Right cardiac atrium (tissue), 5 donors: Measurements from ENCODE around the gene TMPRSS3. TPM values are rescaled to one million over a fixed set of nuclear protein-coding genes. Genes with fewer than 3 reads are reported as not detected.

ENCODE experiments used
- ATAC-seq, 2 donors: fragments of 200-7000 bp; cut with Tn5 transposase; one replicate each; pipeline versions ENCODE4 v1.8.0 to v1.9.1; 2020; ENCODE audit warnings: moderate library complexity in 2 of 2, mild to moderate bottlenecking in 1 of 2
- DNase-seq, 3 donors: peaks; one replicate each; pipeline ENCODE4 v3.0.0-alpha.2; 2020
- H3K27ac ChIP-seq: one replicate; pipeline ENCODE4 v1.5.1; 2013; ENCODE audit warnings: mild to moderate bottlenecking, low read length, control low read depth, moderate library complexity
- H3K27me3 ChIP-seq: one replicate; pipeline ENCODE4 v1.6.1; 2013; ENCODE audit not compliant: control insufficient read depth, insufficient read depth
- H3K4me1 ChIP-seq: one replicate; pipeline ENCODE4 v1.6.1; 2013; ENCODE audit warnings: low read length; ENCODE audit not compliant: control insufficient read depth, insufficient read depth
- H3K4me3 ChIP-seq: one replicate; pipeline ENCODE4 v1.5.1; 2013; ENCODE audit warnings: low read length, control low read depth
- H3K9me3 ChIP-seq: one replicate; pipeline ENCODE4 v1.6.1; 2013; ENCODE audit warnings: low read length; ENCODE audit not compliant: control insufficient read depth
- WGBS: extraction: QIAGEN DNeasy Blood & Tissue Kit; methylation state at CpG from one replicate; pipeline ENCODE4 v1.1.7; 2013; 5-methylcytosine and 5-hydroxymethylcytosine counted together
- intact Hi-C, 4 donors: fragments of 100-400 bp; cut with DNase I; formaldehyde crosslinking; loops; one replicate each; pipeline versions ENCODE4 v1.11.0 to v1.14.0; 2022 to 2023
- polyA plus RNA-seq: library from polyadenylated mRNA; stranded (reverse); fragments of 200-250 nt; gene quantifications from one replicate; pipeline ENCODE4 v1.2.3, GENCODE V29; 2013
- total RNA-seq, 4 donors: library from RNA; stranded (reverse); fragmentation: NEBNext Ultra II Directional; extraction: Animal tissue kit (Norgen Biotek cat#: 25700); gene quantifications; one replicate each; pipeline ENCODE4 v1.2.1, GENCODE V29; 2021
- donor health status: healthy with polysubstance abuse.
- donor health status: DM: no; HTN: yes; CAD: no.
- donor health status: DM: no; HTN: no; CAD: no.
- donor health status: DM: no; HTN: yes; CAD: no; lungs with severe emphysema.
- donor health status: DM: yes; HTN: yes; CAD: no.

Gene TMPRSS3
- total and polyA plus RNA-seq, 5 donors: not detected

DNA sequence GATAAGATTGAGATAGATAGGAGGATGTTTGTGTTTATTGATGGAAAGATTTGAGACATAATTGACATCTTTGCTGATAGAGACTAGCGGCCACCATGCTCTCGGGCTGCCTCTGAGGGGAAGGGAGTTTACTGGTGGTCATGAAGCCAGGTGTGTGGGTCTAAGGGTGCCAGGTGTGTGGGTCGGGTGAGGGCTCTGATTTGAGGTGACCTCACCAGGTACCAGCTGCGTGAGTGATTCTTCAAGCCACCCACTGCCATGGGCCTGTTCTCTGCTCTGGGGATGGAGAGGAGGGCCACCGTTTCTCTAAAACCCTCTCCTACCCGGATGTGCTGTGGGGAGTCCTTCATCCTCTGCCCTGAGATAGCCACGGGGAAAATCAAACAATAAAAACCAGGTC is 11.0 kb upstream of the TMPRSS3 start:
- H3K27ac ChIP-seq: no peak overlapping the region
- DNase-seq: no peak
- intact Hi-C loops: no loop called here

DNA sequence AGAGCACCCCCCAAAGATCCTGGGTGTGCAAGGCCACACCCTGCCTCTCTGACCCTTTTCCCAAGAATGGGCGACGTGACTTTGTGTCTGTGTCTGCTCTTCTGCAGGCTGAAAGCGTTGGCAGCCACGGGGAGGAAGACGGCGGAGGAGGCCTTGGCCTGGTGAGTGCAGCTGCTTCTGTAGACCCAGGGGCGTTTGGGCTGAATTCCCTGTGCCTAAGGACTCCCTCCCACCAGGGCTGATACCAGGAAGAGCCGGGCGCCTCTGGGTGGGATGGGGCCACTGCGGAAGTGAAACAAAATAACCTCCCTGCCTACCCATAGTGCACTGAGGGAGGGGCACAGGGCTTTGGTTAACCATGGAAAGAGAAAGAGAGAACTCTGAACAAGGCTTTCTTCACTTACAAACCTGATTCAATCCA is 10.4 kb upstream of the TMPRSS3 start:
- no peak overlapping the region for H3K27ac ChIP-seq
- no peak for ATAC-seq
- no peak for DNase-seq
- H3K9me3 ChIP-seq: no peaks in the 10 kb centered on the region
- no peaks in the 10 kb centered on the region for H3K27me3 ChIP-seq
- no peaks in the 10 kb centered on the region for H3K4me1 ChIP-seq
- WGBS: 69% methylated on average over 10 of the region's 10 CpGs
- intact Hi-C loops: no loop called here
- H3K4me3 ChIP-seq: no peak overlapping the region

More for the DNA sequence above, 11.0 kb upstream of the TMPRSS3 start:
- WGBS: 84% methylated on average over 7 of the region's 7 CpGs
- Histone ChIP-seq H3K9me3 (no peaks in the 10 kb centered on the region), H3K4me1 (no peaks in the 10 kb centered on the region), H3K4me3 (no peak overlapping the region), H3K27me3 (no peaks in the 10 kb centered on the region)
- no peak for ATAC-seq

DNA sequence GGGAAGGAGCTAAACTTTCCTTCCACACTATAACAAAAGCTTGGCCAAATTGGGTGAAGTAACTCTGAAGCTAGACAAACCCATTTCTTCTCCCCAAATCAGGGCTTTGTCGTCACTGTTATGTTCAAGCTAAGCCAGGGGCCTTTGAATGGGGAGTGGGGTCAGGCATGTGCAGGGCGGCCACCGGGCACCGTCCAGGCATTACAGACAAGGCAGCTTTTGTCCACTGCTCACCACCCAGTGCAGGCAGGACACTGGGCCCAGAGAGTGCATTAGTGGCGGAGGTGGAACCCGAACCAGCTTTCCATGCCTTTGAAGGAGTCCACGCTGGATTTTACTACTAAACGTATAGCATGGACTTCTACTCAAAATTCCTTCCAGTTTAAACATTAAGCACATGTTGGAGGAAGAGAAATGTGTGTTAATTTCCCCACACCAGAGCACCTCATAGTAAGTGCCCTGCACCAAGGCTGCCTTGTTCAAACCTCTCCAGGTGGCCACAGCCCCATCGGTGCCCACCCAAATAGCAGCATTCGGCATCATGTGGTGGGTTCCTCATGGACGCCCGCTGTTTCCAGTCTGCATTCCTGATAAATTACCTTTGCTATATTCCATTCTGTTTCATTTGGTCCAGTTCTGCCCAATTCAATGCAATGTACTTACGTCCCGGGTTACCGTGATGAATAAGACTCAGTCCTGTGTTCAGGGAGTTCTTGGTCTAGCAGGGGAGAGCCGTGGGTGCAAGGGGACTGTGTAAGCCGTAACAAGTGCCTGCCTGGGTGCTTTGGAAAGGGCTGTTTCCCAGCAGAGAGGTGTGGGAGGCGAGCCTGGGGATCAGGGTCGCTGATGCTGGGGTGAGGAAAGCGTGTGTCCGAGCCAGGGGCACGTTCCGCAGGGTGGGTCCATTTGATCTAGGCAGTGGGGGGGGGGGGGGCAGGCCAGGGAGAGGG is 9.5 kb upstream of the TMPRSS3 start:
- H3K27me3 ChIP-seq: no peaks in the 10 kb centered on the region
- H3K9me3 ChIP-seq: no peaks in the 10 kb centered on the region
- ATAC-seq (no peak), DNase-seq (no peak)
- H3K4me1 ChIP-seq: no peaks in the 10 kb centered on the region
- intact Hi-C loops: no loop called here
- WGBS: 87% methylated on average over 23 of the region's 23 CpGs
- H3K4me3 ChIP-seq: no peak overlapping the region
- H3K27ac ChIP-seq: no peak overlapping the region

DNA sequence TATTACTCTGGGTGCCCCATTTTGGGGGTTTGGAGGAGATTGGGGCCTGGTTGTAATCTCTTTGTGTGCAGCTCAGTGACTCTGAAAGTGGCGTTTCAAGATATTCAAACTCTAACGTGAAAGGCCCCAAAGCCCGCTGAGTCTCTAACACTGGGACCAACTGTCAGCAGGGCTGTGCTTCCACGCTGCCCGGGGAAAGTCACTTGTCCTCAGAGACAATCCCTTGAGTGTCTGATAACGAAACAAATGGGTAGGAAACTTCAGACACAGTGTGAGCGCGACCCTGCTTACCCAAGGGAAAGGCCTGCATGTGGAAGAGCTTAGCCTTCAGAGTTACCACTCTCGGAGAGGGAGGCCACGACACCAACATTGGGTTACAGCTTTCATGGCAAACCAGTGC is 8.7 kb upstream of the TMPRSS3 start:
- WGBS: 75% methylated on average over 10 of the region's 10 CpGs
- H3K9me3 ChIP-seq: no peaks in the 10 kb centered on the region
- ATAC-seq: no peak
- no peak overlapping the region for H3K27ac ChIP-seq
- no peak overlapping the region for H3K4me3 ChIP-seq
- no peak for DNase-seq
- intact Hi-C loops: no loop called here
- H3K27me3 ChIP-seq: no peaks in the 10 kb centered on the region
- H3K4me1 ChIP-seq: no peaks in the 10 kb centered on the region

DNA sequence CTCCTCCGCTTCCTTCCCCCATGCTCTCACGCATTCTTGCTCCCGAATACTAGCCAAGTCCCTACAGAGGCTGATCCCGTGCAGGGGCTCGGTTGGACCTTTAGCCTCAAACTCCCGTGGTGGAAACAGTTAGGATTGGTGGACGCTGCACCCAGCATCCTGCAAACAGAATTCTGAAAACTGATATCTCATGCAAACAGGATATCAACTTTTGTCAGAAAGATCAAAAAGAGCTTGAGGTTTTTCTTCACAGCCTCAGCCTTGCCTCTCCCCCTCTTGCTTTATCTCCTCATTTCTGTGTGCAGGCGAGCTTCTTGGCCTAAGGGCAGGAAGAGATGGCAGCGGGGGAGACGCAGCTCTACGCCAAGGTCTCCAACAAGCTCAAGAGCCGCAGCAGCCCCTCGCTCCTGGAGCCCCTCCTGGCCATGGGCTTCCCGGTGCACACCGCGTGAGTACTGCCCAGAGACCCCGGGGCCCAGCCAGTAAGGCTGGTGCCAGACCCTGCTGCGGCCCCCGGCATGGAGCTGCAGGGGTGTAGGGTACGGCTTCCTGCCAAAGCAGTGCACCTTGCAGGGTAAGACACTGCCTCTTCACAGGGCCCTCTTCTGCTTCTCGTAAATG is 7.9 kb upstream of the TMPRSS3 start, which contains the start of gene UBASH3A:
Gene UBASH3A (plus strand): TSS at position 292 of the 621 bp plus-strand sequence. CDS start 44 bp downstream, at position 336.
- Histone ChIP-seq H3K4me1 (no peaks in the 10 kb centered on the region), H3K9me3 (no peaks in the 10 kb centered on the region), H3K4me3 (no peak within 1 kb of the TSS), H3K27me3 (no peaks in the 10 kb centered on the region), H3K27ac (no peak within 1 kb of the TSS)
- intact Hi-C loops: no loop called here
- 61% methylated on average over 21 of the region's 21 CpGs for WGBS
- DNase-seq: no peak
- no peak for ATAC-seq

DNA sequence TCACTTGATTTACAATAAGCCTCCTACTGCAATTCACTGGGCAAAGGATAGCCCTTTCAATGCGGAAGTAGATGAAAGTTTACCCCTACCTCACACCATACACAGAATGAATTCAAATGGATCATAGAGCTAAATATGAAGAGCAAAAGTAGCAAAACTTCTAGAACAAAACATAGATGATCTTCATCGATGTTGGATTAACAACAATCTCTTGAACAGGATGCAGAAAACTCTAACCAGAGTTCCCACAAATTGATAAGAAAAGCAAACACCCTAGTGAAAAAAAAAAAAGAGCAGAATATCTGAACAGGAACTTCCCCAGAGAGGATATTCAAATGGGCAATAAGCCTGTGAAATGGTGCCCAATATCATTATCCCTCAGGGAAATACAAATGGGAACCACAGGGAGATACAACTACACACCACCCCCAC is 6.0 kb upstream of the TMPRSS3 start:
- no peaks in the 10 kb centered on the region for H3K27me3 ChIP-seq
- 81% methylated on average over 2 of the region's 2 CpGs for WGBS
- DNase-seq: no peak
- intact Hi-C loops: no loop called here
- no peak overlapping the region for H3K4me3 ChIP-seq
- no peak overlapping the region for H3K27ac ChIP-seq
- no peaks in the 10 kb centered on the region for H3K4me1 ChIP-seq
- no peaks in the 10 kb centered on the region for H3K9me3 ChIP-seq
- ATAC-seq: no peak

DNA sequence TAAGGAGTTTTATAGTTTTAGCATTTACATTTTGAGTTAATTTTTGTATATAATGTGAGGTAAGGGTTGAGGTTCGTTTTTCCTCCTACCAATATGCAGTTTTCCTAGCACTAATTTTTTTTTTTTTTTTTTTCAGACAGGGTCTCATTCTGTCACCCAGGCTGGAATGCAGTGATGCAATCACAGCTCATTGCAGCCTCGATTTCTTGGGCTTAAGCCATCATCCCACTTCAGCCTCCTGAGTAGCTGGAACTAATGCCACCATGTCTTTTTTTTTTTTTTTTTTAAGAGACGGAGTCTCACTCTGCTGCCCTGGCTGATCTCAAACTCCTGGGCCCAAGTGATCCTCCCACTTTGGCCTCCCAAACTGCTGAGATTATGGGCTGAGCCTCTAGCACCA is 5.3 kb upstream of the TMPRSS3 start:
- WGBS: 48% methylated on average over 3 of the region's 3 CpGs
- ATAC-seq: no peak

DNA sequence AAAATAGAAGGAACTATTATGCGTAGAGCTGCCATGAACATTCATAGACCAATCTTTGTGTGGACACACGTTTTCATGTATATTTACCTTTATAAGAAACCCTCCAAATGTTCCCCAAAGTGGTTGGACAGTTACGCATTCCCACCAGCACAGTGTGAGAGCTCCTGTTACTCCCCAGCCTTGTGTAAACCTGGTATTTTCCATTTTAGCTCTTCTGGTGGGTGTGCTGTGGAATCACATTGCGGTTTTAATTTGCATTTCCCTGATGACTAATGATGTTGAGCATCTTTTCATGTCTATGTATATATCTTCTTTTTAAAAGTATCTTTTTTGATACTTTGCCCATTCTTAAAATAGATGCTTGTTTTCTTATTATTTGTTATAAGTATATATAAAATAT is 4.7 kb upstream of the TMPRSS3 start:
- ATAC-seq (no peak), DNase-seq (no peak)
- intact Hi-C loops: no loop called here
- H3K27me3 ChIP-seq: no peaks in the 10 kb centered on the region
- no peaks in the 10 kb centered on the region for H3K4me1 ChIP-seq
- H3K27ac ChIP-seq: no peak overlapping the region
- no peaks in the 10 kb centered on the region for H3K9me3 ChIP-seq
- no peak overlapping the region for H3K4me3 ChIP-seq
- 77% methylated on average over 4 of the region's 4 CpGs for WGBS

More for the DNA sequence above, 5.3 kb upstream of the TMPRSS3 start:
- Histone ChIP-seq H3K27ac (no peak overlapping the region), H3K4me3 (no peak overlapping the region), H3K9me3 (no peaks in the 10 kb centered on the region), H3K27me3 (no peaks in the 10 kb centered on the region), H3K4me1 (no peaks in the 10 kb centered on the region)
- no peak for DNase-seq
- intact Hi-C loops: no loop called here

DNA sequence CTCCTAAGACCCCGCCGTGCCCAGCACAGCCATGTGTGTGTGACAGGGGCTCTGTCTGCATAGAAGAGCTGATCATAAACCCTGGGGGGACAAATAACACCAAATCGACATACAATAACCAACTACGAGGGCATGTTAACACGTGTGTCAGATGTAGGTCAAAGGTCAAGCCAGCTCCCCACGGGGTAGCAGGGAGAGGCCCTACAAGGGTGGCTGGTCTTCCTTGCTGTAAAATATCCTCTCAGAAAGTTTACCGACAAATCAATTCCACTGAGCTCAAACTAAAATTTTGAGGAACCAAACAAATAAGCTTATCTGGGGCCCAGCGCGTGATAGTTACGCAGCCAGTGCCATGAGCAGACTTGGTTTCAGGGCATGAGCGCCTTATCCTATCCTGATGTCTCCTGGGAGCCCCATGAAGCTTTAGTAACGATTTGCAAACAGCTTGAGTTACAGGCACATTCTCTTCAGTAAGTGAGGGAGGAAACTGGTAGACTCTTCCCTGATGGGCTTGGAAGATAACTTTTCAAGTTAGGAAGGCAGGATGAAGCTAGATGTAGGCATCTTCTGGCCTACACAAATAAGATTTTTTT is 2.7 kb upstream of the TMPRSS3 start:
- no peak for DNase-seq
- no peak overlapping the region for H3K27ac ChIP-seq
- ATAC-seq: no peak
- no peaks in the 10 kb centered on the region for H3K9me3 ChIP-seq
- intact Hi-C loops: no loop called here
- no peaks in the 10 kb centered on the region for H3K27me3 ChIP-seq
- WGBS: 72% methylated on average over 12 of the region's 12 CpGs
- H3K4me3 ChIP-seq: no peak overlapping the region
- H3K4me1 ChIP-seq: no peaks in the 10 kb centered on the region

DNA sequence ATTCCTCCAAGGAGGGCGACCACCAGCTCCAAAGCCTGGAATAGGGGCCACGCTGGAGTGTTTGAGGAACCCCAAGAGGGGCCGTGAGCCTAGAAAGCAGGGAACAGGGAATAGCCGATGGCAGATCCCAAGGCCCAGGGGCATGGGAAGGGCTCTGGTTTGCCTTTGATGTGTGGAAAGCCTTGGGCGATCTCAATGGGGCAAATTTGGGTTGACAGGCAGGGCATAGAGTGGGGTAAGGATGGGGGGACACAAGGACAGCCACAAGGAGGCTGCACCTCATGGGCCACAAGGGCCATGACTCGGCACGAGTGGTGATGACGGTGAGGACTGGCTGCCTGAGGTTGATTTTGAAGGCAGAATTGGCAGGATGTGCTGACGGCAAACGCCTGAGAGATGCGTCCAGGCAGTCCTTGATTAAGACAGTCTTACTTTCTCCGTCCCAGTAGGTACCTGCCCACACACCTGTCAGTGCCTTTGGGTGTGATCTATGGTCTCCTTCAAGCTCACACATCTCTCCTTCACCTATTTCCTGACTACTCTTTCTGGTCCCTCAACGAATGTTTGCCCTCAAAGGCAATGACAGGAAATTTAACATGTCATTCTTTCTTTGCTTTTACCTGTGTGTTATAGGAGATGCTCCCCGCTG is 2.0 kb upstream of the TMPRSS3 start:
- no peak for ATAC-seq

More for the DNA sequence above, 2.0 kb upstream of the TMPRSS3 start:
- Histone ChIP-seq H3K4me3 (no peak overlapping the region), H3K27ac (no peak overlapping the region), H3K4me1 (no peaks in the 10 kb centered on the region), H3K9me3 (no peaks in the 10 kb centered on the region), H3K27me3 (no peaks in the 10 kb centered on the region)
- WGBS: 85% methylated on average over 14 of the region's 14 CpGs
- no peak for DNase-seq
- intact Hi-C loops: no loop called here
